HG03095 (cell line): ENCODE results near the gene ATIC.

Experiments
- ATAC-seq: cut with Tn5 transposase; IDR thresholded peaks from one replicate; pipeline ENCODE4 v1.9.1; 2021; ENCODE audit warnings: moderate library complexity; ENCODE audit not compliant: unreplicated experiment

ATIC gene

DNA sequence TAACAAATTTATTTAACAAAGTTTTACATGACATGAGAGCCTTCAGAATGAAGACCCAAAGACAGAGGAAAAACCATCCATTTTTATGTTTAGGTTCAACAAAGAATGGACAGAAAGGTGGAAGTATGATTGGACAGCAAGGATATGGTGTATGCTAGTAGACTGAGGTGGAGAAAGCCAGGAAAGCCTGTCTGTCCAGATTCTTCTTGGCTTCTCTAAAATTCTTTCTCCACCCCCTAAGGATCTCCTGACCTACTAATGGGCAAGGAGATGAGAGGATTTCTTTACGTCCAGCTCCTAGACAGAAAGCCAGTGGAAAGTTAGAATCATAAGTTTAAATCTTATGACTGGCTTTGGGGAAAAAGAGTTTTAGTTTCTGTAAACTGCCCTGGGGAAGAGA is 3.0 kb downstream of the ATIC start:
- no peak for ATAC-seq

DNA sequence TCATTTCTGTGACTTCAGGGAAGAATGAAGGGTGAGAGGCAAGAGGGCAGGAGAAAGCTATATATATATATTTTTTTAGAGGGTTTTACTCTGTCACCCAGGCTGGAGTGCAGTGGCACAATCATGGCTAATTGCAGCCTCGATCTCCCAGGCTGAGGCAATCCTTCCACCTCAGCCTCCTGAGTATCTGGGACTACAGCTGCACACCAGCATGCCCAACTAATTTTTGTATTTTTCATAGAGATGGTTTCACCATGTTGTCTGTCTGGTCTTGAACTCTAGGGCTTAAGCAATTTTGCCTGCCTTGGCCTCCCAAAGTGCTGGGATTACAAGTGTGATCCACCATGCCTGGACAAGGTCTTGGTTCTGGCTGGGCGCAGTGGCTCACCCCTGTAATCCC is 3.4 kb downstream of the ATIC start:
- no peak for ATAC-seq

DNA sequence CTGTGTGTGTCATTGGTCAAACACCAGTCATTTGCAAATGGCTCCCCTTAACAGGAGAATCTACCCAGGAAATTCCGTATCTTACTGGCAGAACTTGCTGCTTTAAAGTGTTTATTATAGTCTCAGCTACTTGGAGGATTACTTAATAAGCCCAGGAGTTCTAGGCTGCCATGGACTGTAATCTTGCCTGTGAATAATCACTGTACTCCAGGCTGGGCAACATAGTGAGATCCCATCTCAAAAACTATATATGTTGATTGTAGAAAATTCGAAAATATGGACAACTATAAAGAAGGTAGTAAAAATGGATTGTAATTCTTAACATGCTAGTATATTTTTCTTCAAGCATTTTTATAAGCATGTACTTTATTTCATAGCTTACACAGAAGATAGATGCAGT is 4.5 kb downstream of the ATIC start:
- ATAC-seq = no peak

DNA sequence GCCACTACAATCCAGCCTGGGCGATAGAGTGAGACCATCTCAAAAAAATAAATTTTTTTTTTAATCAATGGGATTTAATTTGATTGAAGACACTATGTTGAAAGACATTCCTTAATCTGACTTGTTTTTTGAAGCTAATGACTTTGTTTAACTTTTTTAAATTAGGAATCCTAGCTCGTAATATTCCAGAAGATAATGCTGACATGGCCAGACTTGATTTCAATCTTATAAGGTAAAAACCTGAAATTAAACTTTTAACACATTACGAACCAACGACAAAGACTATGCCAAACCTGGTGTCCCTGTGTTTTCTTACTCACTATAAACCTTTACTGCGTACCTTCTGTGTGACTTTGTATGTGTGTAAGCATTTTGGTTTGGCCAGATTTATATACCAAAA is 7.6 kb downstream of the ATIC start:
- ATAC-seq = no peak

DNA sequence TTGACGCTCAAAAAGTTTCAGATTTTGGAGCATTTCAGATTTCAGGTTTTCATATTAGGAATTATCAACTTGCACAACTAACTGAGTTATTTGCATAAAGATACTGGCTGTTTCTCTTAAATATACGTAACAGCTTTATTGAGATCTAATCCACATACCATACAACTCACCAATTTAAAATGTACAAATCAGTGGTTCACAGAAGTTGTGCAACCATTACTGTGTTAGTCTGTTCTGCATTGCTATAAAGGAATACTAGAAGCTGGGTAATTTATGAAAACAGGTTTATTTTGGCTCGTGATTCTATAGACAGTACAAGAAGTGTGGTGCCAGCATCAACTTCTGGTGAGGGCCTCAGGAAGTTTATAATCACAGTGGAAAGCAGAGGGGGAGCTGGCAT is 8.2 kb downstream of the ATIC start:
- ATAC-seq = no peak

DNA sequence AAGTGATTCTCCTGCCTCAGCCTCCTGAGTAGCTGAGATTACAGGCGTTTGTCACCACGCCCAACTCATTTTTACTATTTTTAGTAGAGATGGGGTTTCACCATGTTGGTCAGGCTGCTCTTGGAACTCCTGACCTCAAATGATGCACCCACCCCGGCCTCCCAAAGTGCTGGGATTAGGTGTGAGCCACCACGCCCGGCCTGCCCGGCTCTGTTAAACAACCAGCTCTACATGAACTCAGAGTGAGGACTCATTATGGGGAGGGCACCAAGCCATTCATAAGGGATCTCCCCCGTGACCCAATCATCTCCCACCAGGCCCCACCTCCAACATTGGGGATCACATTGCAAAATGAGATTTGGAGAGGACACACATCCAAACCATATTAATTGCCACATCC is 8.8 kb downstream of the ATIC start:
- ATAC-seq = no peak

DNA sequence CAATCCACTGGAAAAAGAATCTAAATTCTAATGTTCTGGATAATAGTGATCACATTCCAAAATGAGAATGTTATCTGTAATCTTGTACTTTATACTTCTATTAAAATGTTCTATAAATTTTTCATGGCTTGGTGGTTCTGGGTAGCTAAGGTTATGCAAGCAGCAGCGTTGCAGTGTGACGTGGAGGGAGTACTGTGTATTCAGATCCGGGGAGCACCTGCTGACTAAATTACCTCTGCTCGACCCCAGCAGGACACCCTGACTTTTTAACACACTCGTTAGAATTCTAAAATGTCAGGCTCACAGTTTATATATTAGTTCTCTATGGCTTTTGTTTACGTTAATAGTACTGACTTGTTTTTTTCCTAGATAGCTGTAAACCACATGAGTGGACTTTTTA is 13.0 kb downstream of the ATIC start:
- ATAC-seq = no peak

DNA sequence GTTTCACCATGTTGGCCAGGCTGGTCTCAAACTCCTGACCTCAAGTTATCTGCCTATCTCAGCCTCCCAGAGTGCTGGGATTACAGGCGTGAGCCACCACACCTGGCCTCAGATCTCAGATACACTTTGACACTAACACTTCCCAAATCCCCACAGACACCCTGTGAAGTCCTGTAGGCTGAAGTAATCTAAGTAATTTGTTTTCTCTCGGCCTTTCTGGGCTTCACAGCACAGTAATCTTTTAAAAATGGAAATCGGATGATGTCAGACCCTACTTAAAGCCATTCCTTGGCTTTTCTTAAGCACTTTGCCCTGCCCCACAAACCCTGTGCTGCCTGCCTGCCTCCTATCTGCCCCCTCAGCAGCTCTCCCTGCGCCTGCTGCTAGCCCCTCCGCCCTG is 16.2 kb downstream of the ATIC start:
- no peak for ATAC-seq

DNA sequence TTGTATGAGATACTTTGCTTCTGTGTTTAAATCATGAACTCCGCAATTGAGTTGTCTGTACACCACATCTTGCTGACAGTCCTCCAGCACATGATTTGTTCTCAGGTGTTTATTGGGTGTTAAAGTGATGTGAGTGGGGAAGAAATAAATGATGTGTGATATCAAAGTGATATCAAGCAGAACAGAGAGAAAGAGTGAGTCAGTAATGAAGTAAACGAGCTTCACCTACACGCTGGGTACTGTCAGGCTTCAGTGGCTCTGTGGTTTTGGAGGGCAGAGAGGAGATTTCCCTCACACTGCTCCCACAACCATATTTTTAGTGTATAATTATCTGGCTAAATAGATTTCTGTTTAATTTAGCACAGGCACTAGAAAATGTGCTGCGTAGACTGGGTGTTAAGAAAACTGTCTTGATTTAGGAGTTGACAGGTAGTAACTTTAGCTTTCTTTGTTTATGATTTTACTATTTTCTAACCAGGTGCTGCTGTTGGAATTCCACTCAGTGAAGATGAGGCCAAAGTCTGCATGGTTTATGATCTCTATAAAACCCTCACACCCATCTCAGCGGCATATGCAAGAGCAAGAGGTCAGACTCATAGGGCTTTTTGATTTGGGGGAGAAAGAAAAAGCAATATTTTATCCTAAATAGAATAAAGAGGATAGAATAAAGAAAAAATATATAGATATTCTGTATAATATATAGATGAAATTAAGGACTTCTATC is 21.2 kb downstream of the ATIC start:
- ATAC-seq = no peak

DNA sequence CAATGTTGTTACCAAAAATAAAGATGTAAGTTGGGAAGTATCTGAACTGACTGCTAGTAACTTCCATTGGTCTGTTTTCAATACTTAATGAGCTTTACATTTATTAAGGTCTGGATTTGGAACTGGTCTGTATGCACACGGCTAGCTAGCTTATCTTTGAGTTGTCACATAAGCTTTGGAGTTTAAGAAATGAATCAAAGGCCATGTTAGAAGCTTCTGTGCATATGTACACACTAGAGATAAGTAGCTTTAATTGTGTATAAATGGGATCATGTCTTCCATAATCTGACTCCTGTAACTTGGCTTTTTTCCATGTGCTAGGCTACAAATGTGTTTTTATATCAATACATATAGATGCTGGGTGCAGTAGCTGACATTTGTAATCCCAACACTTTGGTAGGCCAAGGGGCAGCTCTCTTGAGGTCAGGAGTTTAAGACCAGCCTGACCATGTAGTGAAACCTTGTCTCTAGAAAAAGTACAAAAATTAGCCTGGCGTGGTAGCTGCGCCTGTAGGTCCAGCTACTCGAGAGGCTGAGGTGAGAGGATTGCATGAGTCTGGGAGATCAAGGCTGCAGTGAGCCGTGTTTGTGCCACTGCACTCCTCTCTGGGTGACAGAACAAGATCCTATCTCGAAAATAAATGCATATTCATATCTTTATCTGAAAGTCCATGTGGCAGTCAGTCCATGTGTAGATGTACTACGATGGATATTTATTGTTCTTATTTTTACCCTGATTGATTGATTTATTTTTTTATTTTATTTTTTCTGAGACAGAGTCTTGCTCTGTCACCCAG is 27.2 kb downstream of the ATIC start:
- no peak for ATAC-seq

DNA sequence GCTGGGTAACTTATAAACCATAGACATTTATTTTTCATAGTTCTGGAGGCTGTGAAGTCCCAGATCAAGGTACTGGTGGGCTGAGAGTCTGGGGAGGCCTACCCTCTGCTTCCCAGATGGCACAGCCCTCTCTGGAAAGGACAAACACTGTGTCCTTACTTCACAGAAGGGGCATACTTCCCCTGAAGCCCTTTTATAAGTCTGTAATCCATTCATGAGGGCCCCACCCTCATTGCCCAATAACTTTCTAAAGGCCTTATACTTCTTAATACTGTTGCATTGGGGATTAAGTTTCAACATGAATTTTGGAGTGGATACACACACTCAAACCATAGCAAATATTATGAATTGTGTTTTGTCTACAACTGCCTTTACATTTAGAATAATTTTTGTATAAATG is 36.0 kb downstream of the ATIC start:
- no peak for ATAC-seq

DNA sequence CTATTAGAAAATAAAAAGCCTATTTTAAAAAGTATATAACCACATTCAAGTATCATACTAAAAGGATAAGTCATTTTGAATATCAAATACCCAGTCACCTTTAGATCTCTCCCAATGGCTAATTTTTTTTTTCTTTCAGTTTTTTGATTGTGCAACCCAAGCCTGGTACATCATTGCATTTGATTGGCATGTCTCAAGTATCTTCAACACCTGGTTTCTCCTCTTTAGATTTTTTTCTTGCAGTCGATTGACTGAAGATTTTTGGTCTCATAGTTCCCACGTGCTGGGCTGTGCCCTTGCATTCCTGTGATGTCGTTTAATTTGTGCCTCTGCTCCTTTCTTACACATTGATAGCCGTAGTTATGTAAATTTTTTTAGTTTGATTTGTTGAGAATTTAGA is 40.7 kb downstream of the ATIC start:
- no peak for ATAC-seq

DNA sequence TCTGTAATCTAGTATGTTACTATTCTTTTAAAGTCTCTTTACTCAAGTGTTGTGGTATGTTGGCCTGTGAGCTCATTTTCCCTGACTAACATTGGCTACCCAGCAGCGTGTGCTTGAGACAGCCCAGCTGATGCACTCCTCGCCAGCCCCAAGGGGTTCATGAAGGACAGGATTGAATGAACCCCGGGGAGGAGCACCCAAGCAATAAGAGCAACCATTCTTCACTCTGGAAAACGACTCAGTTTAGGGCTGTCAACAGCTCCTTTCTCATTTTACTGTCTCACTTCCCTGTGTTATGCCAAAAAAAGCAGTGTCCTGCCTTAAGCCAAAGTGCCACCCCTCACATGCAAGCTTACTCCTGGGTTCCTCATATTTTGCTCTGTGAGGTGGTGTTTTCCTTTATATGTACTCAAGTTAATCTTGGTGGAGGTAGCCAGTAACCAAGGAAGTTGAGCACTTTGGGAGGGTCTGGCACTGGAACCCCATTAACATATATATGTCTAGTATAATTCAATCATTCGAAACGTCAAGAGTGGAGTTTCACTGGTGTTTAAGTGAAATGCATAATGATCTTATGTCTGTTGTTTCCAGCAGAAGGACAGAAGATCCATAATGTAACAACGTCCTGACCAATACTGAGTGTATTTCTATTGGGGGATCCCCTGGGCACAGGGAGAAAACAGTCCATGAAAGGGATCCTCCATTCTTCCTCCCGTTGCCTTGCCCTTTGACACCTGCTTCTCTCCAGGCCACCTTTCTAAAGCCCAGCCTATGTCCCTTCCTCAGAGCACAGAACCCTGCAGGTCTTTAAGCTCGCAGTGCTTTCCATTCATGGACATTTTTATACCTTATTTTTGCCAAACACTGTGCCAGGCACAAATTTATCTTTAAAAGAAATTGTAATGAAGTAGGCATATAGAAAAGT is 43.2 kb downstream of the ATIC start:
- no peak for ATAC-seq

DNA sequence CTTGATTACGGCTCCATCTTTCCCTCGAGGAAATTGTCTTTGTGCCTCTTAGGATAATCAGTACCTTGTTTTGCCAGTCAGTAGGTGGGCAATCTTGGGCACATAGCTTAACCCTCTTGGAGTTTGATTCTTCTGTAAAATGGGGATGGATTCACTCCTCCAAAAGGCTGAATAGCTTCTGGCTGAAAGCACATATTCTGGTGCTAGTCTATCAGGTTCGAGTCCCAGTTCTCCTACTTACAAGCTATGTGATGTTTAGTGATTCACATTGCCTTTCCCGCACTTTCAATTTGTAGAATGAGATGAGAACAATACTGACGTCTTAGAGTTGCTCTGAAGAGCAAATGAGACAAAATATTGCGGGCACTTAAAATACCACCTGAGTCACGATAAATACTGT is 43.9 kb downstream of the ATIC start:
- no peak for ATAC-seq

DNA sequence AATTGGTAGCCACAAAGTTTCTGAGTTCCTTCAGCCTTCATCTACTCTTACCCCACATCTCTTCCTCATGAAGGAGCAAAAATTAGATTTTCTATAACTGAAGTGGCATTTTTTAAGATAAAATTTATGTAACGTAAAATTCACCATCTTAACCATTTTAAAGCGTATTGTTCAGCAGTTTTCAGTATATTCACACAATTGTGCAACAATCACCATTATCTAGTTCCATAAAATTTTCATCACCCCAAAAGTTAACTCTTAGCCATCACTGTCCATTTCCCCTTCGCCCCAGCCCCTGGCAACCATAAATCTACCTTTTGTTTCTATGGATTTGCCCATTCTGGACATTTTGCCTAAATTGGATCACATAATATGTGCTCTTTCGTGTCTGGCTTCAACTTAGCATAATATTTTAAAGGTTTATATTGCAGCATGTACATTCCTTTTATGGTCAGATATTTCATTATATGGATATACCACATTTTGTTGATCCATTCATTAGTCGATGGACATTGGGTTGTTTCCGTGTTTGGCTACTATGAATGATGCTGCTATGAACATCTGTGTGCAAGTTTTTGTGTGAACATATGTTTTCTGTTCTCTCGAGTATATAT is 44.6 kb downstream of the ATIC start:
- no peak for ATAC-seq

DNA sequence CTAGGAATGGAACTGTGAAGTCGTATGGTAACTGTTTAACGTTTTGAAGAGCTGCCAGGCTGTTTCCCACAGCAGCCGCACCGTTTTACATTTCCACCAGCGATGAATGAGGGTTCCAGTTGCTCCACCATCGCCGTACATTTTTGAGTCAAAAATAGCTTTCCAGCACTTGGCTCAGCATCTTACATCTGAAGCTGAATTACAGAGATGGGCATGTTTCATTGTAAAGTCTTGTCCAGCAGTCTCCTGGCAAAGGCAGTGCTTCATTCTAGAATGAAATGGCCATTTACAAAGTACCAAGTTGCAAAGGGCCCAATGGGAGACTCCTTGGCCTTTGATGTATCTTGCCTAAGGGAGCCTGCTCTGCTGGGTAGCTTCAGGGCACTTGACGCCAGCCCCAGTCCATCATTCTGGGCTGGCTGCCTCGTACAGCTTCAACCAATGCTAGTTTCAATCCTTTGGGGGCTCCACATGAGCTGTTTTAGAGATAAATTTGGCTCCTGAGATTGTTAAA is 45.1 kb downstream of the ATIC start:
- no peak for ATAC-seq

DNA sequence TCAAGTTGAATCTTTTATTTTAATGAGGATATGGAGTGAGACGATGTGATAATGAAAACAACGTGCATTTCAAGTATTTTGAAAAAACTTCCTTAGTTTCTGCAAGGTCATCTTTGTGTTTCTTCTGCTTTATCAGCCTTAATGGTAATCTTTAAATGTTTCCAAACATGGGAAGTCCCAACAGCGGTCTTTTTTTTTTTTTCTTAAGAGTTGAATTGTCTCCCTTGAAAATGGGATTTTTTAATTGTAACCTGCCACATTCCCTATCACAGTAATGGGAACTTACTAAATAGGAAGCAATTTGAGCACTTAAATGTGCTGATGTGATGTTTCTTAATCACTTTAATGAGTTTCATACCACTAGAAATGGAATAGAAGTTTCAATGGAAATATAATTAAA is 45.8 kb downstream of the ATIC start:
- ATAC-seq = no peak

DNA sequence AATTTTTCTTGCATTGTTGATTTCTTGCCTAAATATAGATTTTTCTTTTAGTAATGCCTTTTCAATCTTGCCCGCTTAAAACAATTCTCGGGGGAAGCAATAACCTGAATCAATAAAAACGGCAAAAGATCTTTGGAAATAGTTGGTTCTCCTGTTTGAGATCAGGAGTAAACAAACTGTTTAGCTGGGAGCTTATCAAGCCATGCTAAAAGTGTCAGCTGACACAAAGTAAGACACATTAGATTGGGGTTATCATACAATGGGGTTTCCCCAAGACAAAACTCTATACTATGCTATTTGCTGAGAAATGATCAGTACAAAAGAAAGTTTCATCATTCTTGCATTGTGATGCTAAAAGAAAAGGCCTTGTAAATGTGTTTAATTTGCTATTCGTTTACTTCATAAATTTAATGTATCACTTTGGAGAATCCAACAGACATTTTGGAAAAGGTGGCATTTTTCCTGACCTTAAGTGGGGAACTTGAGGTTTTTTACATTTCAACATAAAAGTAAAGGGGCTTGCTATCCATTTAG is 46.5 kb downstream of the ATIC start:
- ATAC-seq = no peak

DNA sequence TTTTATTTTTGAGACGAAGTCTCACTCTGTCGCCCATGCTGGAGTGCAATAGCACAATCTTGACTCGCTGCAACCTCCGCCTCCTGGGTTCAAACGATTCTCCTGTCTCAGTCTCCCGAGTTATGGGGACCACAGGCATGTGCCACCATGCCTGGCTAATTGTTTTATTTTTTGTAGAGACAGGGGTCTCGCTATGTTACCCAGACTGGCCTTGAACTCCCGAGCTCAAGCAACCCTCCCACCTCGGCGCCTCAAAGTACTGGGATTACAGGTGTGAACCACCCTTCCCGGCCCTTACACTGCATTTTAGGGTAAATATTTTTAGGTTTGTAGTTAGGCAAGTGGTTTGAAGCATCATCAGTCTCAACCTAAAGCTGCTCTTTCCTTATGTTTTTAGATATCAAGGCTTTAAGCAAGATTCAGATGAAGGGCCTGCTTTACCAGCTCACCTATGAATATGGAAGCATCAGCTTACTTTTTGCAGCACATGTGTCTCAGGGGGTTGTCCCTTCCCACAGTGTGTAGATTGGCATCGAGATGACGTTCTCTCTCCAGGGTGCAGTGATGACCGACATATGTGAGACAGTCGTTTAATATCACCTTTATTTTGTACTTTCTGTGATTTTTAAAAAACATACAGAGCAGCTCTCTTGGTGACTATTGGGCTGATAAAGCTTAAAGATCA is 47.2 kb downstream of the ATIC start:
- ATAC-seq = no peak

DNA sequence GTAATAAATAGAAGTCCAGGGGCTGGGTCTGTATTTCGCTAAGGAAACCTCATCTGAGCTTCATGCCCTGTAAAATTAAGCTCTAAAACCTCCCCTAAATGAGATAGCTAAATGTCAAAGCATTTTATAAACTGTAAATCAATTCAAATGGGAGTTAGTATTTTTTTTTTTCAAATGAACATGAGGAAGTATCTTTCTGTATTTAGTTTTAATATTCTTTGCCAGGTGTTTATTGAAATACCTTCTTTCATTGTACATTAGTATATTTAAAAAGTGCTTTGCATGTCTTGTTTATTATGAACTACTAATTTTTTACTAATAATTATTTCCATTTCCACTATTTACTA is 47.7 kb downstream of the ATIC start:
- ATAC-seq = no peak
